CD1c-positive myeloid dendritic cell (primary cell): ENCODE results near the gene OPCML.

Experiments
- DNase-seq: peaks from one replicate; pipeline ENCODE4 v3.0.0-alpha.2; 2016; ENCODE audit errors: extremely low spot score

Gene OPCML

DNA sequence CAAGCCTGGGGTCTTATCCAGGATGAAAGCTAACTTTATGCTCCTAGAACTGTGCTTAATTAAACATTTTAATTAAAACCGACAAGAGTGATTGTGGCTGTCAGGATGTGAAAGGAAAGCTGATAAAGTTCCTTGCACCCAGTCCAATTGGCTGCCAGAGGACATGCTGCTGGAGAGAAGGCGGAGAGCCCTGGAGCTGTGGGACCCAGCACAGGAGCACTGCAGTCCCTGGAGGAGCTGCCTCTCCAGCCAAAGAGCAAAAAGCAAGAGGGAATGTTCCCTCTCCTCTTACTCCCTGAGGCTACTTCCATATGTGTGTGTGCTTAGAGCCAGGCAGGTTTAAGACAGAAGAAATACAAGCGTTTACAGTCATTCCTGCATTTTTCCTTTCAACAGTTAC, 118.6 kb downstream of the OPCML start:
- DNase-seq, result no peak

DNA sequence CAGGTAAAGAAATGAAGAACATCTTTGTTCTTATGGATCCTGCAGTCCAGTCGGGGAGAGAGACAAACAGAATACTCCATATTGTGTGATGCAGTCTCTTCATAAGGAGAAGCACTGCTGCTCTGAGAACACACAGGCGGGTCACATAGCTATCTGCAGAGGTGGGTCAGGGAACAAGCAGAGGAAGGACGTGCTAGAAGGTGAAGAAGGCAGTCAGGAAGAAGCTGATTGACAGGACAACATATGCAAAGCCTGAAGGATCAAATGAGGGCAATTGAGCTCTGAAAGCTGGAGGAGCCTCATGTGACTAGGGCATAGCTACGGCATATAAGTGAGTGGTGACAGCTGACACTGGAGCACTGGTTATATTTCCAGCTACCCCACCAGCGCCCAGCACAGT, 122.5 kb downstream of the OPCML start:
- no peak for DNase-seq

- no peak for DNase-seq
Observed at GRCh38 chr11:133408936-133409335, 123.4 kb downstream of the OPCML start.

DNA sequence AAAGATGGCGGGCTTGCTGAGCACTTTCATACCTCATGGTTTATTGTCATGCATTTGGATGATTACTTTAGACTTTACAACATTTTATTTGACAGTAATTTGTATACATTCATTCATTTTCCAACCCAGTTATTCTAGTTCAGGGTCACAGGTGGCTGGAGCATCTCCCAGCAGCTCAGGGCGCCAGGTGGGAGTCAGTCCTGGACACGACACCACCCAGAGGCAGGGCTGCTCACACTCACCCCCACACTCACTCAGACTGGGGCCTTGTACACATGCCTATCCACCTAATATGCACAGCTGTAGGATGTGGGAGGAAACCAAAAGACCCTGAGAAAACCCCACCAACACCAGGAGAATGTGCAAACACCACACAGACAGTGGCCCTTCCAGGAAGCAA, 123.9 kb downstream of the OPCML start:
- no peak for DNase-seq

DNA sequence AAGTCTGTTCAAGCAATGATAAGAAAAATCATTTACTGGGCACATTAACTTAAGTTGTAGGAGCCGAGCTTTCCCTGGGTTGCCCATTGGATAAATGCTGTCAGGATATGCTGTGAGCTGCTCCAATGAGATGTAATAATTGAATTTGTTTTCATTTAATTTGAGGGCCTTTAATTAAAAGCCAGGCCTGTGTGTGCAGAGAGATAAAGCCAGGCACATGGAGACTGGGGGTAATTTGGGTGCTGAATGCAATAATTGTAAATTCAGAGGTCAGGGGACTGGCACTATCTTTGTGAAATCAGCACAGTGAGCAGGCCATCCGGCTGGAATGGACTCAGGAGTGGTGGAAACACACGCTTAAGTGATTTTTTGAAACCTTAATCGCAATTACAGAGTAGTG, 125.8 kb downstream of the OPCML start:
- DNase-seq, result no peak

DNA sequence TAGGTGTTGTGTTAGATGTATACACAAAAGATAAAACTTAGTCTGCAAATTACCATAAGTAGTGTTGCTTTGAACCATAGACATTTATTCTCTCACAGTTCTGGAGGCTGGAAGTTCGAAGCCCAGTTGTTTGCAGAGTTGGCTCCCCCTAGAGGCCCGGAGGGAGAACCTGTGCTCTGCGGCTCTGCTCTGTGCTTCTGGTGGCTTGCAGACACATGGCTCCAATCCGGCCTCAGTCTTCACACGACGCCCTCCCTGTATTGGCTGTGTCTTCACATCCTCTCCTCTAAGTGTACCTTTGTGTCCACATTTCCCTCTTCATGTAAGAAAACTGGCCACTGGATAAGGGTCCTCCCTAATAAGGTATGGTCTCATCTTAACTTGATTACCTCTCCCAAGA, 128.4 kb downstream of the OPCML start:
- no peak for DNase-seq

DNA sequence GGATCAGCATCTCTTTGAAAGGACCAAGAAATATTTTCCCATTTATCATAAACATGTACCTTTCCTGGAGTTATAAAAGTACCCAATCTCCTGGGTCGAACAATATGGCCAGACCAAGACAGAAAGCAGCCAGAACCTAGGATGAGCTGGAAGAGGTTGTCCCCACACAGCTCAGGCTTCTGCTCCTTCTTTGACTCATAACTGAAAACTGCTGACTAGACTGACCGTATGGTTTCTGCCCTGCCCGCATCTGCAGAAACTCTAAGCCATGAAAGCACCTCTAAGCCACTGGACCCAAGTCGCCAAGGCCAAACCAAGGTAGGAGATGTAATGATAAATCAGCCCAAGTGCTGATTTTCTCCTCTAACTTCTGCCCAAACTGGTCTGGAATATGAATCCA, 129.8 kb downstream of the OPCML start:
- no peak for DNase-seq

DNA sequence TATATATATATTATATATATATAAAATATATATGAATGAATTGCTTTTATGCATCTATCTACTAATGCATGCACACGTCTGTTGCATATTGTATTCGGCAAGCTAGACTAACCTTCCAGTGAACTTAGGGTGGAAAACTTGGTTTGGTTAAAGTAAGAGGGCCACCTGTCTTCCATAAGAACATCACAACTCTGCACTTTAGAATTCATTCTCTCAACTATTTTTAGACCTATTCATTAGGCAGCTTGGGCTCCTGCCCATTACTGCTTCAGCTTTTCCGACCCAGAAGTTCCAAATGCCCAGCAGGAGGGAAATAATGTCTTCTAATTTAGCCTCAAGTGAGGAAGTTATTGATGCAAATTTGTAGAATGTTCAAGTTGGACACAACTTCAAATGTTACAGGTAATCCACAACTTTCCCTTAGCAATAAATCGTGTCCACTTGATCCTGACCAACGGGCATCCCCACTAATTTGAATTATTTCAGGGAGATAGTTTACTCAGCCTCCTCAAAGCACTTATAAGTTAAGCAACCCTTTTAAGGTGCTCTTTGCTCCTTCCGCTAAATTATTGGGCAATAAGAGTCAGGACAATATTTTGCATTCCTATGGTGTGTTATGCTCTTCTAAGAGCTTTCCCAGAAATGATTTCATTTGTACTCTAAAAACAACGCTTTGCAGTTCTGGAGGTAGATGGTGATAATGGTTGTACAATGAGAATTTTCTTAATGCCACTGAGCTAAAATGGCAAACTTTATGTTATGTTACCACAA, 132.3 kb downstream of the OPCML start:
- DNase-seq, result no peak

DNA sequence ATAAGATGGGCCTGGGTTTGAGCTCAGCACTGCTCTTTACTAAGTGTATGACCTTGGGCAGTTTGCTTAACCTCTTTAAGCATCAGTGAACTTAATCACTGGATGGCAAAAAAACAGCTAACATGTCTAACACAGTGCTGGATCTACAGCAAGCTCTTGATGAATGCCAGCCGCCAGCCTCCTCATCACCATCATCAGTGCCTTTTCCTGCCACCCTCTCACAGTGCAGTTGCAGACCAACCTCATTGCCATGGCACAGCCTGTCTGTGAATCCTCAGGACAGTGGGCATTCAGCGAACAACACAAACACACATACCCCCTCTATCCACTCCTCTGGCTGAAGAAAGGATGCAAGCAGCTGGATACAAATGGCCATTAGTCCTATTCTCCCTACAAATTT, 133.0 kb downstream of the OPCML start:
- DNase-seq, result no peak

DNA sequence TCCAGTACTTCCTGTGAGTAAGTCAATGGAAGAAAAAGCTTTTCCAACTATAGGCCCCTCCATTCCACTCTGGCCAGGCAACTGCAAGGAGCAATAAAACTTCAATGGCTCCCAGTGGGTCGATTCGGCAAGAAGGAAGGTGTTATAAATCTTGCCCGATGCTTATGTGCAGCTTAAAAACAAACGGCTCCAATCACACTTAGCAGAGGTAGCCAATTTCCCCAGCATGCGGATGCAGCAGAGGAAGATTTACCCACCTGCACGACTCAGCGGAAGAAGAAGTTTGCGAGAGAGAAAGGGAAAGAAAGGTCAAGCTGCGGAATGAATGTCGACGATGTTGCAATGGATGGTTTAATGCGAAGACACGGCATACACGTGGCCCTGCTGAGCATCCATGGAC, 141.5 kb downstream of the OPCML start:
- DNase-seq, result no peak

- DNase-seq, result no peak
Observed at GRCh38 chr11:133388975-133389568, 143.2 kb downstream of the OPCML start.

DNA sequence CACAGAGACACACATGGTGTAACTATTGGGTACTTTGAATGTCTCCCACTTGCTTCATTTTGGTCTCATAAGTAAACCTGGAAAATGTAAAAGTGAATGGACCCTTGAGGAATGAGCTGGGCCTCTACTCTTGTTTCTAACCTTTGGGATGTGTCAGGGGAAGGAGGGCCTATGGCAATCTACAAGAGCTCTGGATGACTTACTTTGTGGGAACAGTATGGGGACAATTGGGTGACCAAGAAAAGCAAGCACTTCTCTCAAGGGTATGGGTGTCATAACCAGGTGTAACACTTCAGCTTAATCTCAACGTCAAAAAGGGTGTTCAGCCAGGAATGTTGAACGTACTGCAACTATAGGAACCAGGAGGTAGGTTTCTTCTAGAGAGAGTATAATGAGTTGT, 144.0 kb downstream of the OPCML start:
- DNase-seq, result no peak

DNA sequence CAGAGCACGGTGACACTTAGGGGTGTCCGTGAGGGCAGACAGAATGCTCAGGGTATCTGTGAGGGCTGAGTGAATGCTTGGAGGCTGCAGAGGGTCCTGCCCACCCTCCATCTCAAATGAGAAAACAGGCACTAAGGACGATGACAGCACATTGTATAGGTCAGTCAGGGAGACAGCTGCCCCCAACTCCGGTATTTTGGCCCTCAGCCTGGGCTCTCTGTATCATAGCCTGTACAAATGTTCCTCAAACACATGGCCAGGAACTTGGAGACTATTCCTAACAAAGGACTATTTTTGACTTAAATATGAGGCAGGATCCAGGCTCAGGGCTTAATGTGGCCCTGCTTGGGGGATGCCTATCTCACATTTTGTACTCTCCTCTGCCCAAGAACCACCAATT, 145.4 kb downstream of the OPCML start:
- DNase-seq, result no peak

DNA sequence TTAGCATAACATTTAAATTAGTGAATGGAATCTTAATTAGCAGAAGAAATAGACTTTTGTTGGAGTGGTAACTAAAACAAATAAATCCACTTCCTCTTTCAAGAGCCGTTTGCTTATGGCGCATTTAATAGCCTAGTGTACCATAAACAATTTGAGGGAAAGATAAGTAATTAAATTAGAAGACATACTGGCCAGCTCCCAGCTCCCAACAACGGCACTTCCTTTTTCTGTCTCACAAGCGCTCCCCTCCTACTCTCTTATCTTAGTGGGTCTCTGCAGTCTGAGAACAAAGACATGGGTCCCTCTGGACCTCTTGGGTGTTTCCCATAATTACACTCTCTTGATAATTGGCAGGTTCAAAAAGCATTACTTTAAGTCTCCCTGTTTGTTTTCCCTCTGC, 146.0 kb downstream of the OPCML start:
- DNase-seq, result no peak

DNA sequence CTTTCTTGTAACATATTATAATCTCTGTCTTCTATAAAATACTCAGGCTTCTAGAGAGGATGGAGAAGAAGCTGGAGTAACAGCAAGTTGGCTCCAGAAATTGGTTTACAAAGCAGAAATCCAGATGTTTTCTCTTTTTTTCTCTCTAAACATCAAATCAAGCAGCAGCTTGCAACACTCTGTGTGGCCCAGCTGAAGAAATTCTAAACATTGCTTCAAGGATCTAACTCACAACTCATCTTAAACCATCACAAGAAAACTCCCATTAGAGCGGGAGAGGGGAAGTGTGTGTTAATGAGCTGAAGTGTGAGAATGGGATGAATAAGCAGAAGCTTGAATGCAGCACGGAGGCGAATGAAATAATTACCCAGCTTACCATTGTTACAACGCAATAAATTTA, 146.5 kb downstream of the OPCML start:
- no peak for DNase-seq

- DNase-seq, result no peak
Observed at GRCh38 chr11:133384731-133385130, 147.6 kb downstream of the OPCML start.

- DNase-seq, result no peak
Observed at GRCh38 chr11:133383689-133384088, 148.6 kb downstream of the OPCML start.

GRCh38 chr11:133383201-133383600, 149.1 kb downstream of the OPCML start:
- DNase-seq, result no peak

GRCh38 chr11:133382131-133382812, 150.0 kb downstream of the OPCML start:
- no peak for DNase-seq

- no peak for DNase-seq
Observed at GRCh38 chr11:133381761-133382130, 150.6 kb downstream of the OPCML start.

DNA sequence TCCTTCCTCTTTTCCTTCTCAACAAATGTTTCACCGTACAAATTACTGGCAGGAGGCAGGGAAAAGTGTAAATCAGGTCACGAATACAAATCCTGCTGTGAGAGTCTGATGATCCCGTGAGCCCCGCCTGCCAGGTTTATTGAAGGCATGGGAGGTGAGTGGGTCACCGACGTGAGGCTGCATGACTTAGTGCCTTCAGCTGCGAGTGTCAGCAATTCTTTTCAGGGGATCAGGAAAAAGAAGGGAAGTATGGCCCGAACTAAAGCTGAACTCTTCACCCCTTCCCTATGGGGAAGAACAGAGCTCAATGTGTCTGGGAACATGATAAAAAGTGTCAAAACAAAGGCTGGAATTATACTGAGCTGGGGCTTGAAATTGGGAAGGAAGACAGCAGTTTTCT, 166.2 kb downstream of the OPCML start:
- DNase-seq, result no peak

DNA sequence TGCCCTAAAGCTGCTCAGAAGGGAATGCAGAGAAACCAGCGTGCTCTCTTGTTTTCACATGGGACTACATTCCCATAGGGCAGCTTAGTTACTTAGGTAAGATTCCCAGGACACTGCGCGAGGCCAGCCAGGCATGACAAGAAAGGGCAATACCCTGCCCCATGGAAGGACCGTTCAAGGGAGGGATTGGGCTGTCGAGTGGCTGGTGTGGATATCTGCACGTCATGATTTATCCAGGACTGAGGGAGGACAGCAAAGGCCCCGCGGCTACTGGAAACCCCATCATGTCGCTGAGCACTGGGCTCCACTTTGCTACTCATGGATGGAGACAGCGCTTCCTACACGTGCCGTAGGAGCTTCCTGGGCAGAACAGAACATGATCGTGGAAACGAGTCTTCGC, 169.4 kb downstream of the OPCML start:
- DNase-seq, result no peak

DNA sequence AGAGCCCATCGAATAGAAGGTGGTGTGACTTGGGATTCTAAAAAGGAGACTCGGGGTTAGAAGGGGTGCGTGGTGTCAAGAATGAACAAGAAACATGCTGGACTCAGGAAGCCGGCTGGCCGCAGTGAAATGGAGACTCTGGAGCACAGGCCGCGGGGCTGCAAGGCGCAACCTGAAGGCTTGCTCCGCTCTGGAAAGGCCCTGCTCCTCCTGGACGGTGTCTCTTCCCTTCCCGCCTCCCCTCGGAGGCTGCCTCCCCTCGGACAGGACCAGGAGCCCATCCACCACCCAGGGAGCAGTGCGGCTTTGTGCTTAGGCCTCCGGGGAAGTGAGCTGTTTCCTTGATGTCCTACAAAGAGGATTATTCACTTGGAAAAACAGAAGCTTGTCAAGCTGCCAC, 170.1 kb downstream of the OPCML start:
- DNase-seq, result no peak

DNA sequence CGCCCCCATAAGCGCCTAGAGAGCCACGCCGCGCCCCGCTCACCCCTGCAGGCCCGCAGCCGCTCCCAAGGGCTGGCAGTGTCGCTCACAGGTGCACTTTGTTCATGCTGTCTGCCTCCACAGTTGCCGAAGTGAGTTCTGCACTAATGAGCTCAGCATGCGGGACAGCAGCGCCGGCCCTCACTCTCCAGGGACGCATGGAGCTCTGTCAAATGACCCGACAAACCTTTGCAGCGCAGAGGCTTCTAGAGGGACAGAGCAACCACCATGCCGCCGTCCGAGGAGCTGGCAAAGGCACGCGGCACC, 170.7 kb downstream of the OPCML start:
- DNase-seq, result no peak
